GM21360 (cell line): ENCODE results near the gene ZSWIM3.

Source experiments
- ATAC-seq: cut with Tn5 transposase; IDR thresholded peaks from one replicate; pipeline ENCODE4 v1.9.1; 2021; ENCODE audit warnings: mild to moderate bottlenecking, moderate library complexity; ENCODE audit not compliant: unreplicated experiment

The ZSWIM3 gene

DNA sequence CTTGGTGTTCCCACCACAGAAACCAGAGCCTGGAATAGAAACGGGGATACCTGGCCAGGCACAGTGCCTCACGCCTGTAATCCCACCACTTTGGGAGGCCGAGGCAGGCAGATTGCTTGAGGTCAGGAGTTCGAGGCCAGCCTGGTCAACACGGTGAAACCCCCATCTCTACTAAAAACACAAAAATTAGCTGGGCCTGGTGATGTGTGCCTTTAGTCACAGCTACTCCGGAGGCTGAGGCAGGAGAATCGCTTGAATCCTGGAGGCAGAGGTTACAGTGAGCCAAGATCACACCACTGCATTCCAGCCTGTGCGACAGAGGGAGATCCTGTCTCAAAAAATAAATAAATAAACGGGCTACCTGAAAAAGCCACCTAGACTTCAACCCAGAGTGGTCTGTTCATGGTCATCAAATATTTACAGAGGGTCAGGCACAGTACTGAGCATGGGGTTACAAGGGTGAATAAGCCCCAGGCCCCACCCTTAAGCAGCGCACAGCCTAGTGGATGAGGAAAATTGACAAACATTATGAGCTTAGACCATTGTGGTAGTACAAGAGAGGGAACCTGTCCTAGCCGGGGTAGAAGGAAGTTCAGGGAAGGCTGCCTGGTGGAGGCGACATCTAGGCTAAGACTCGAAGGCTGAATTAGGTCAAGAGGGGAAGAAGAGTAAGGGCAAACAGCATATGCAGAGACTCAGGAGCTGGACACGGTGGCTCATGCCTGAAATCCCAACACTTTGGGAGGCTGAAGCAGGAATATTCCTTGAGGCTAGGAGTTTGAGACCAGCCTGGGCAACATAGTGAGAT lies 69.9 kb downstream of the ZSWIM3 start:
- no peak for ATAC-seq
